NCI-H1092 (cell line): ENCODE measurements around the gene VMO1.

Experiments used
- DNase-seq: peaks from one replicate; lab custom pipeline; 2025; lab: John Stamatoyannopoulos, UW

VMO1 gene

DNA sequence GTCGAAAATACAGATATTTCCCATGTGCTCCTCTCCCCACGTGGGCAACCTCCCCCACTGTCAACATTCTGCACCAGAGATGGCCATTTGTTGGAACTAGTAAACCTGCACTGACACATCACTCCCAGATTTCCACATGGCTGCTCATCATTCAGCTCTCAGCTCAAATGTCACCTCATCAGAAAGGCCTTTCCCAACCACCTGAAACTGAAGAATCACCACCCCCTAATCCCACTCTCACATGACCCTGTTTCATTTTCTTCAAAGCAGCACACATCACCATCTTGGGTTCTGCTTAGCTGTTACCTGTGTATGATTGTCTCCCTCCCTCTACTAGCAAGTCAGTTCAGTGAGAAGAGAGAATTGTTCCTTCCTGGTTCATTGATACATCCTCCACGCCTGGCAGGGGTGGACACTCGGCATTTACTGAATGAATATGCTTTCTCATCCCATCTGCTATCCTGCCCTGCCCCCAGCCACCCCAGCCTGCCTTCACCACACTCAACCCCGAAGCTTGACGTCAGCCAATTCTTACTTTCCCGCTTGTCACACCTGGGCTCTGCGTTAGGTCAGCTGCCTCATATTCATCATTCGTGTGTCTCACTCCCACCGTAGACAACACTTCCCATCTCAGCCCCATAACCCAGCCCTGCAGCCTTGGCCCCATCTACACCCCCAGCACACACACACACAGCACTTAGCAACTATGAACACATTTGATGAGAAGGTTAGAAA is 14.5 kb upstream of the VMO1 start:
- no peak for DNase-seq

DNA sequence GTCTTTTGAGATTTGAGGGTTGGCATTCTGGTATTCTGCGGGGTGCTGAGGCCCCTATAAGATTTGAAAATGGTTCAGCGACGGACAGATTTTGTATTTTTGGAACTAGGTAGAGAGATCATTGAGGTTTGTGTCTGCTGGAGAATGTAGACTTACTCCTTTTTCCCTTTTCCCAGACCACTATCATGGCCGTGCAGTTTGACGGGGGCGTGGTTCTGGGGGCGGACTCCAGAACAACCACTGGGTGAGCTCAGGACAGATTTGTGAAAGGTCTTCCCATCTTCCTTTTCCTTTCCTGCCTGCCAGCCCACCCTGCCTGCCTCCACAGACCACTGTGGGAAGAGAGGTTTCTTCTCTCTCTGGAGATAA is 10.4 kb upstream of the VMO1 start:
- DNase-seq = no peak

DNA sequence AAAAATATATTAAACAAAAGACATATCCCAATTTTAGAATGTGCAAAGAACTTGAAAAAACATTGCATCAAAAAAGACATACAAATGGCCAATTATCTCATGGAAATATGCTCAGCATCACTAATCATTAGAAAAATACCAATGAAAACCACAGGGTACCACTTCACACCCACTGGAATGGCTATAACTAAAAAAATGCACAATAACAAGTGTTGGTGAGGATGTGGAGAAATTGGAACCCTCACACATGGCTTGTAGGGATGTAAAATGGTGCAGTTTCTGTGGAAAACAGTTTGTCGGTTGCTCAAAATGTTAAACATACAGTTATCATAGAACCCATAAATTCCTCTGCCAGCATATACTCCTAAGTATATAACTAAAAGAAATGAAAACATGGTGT is 9.0 kb upstream of the VMO1 start:
- DNase-seq = no peak

DNA sequence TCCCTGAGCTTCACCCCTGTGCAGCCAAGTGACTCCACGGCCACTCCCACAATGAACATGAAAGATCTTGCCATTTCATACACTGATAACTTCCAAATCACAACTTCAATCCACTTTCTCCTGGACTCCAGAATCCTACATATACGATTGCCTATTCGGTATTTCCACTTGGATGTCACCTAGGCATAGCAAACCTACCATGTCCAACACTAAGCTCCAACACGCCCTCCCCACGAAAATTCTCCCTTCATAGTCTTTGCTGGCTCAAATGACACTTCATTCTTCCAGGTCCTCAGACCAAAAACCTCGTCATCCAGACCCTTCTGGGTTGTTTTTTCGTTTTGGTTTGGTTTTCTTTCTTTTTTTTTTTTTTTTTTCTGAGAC is 4.5 kb upstream of the VMO1 start:
- DNase-seq = no peak

DNA sequence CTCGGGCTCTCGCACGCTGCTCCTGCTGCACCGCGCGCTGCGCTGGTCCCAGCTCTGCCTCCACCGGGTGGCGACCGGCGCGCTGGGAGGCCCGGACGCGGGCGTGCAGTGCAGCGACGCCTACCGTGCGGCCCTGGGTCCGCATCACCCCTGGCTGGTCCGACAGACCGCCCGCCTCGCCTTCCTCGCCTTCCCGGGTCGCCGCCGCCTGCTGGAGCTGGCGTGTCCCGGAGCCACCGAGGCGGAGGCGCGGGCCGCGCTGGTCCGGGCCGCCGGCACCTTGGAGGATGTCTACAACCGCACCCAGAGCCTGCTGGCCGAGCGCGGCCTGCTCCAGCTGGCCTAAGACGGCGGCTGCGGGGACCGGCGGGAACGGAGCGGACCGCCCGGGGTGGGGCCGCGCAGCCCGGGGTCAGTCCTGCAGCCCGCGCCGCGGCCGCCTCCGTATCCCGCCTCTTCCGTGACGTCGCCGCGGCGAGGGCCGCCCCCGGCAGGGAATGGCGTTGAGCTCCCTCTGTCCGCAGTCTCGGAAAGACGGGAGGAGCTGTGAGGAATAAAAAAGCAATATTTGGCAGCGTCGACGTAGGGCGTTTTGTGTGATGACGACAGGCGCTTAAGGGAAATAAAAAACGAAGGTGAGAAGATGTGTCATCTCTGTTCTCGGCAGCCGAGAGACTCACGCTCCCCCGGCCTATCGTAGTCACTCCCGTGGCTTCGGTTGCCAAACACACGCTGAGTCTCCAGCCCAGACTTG is 4.0 kb upstream of the VMO1 start:
- DNase-seq = peak; percentile 48

DNA sequence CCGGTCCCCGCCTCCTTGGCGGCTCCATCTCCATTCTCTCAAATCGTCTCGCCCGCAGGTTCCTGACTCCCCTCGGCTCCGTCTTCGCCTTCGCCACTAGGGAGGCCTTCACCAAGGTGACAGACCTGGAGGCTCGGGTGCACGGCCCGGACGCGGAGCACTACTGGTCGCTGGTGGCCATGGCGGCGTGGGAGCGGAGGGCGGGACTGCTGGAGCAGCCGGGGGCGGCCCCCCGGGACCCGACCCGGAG is 3.5 kb upstream of the VMO1 start:
- DNase-seq = no peak

DNA sequence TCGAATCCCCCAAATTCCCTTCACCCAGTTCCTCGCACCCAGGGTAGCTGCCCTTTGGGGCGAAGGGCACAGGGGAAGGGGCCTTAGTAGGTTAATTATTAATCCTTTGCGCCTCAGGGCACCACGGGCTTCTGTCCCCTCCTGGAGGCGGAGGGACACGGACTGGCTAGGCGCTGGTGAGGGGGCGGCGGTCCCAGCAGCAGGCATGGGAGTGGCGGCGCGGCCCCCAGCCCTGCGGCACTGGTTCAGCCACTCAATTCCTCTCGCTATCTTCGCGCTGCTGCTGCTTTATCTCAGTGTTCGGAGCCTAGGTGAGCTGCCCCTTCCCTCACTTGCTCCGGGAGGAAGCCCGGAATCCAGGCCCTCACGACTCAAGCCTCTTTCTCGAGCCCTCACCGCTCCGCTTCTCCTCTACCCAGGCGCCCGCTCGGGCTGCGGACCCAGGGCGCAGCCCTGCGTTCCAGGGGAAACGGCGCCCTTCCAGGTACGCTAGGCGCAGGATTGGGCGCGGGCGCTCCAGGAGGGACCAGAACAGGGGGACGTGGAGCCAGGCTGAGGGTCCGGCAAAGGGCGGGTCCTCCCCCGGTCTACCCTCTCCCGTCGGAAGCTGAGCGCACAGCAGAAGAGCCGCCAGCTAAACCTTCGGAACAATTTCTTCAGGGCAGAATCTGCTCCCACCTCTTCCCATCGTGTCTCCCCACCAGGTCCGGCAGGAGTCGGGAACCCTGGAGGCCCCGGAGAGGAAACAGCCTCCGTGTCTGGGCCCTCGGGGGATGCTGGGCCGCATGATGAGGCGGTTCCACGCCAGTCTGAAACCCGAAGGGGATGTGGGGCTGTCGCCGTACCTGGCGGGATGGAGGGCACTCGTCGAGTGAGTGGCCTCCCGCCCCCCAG is 2.9 kb upstream of the VMO1 start, which contains the start of gene GLTPD2:
TSS of gene GLTPD2 (plus strand) at position 158 of the 894 bp plus-strand sequence. CDS start at position 206, 48 bp downstream.
- DNase-seq = no peak

DNA sequence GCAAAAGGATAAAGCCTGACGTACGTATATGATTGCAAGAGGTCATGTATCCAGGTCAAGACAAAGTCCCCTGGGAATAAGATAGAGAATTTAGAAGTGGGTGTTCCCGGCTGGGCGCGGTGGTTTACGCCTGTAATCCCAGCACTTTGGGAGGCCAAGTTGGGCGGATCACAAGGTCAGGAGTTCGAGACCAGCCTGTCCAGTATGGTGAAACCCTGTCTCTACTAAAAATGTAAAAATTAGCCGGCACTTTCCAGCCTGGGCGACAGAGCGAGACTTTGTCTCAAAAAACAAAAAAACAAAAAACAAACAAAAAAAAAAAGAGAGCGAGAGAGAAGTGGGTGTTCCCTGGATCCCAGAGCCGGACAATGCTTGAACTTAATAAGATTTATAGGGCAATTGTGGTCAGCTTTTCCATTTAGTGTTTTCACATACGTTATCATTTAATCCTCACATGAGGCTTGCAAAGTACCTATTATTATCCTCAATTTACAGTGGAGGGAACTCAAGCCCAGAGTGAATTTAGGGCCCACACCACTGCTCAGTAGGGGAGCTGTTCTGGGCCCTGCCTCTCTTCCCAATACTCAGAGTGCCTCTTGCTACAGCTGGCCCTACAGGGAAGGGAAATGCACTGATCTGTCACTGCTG is 2.1 kb upstream of the VMO1 start:
- no peak for DNase-seq

- DNase-seq = no peak
Observed at GRCh38 chr17:4786516-4786915, 352 bp upstream of the VMO1 start.

- DNase-seq = no peak
Observed at GRCh38 chr17:4785311-4786105, 656 bp downstream of the VMO1 start.

DNA sequence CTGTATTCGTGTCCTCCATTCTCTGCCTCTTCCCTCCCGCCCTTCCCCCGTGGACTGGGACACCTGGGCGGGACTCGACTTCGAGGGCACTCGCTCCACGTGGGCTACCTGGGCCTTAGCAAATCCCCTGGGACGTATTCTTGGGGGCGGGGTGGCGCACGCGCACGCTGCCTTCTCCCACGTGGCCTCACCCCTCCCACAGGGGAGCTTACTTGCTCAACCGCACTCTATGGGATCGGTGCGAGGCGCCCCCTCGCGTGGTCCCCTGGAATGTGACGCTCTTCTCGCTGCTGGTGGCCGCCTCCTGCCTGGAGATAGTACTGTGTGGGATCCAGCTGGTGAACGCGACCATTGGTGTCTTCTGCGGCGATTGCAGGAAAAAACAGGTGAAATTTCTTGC is 3.5 kb downstream of the VMO1 start:
- DNase-seq = no peak

DNA sequence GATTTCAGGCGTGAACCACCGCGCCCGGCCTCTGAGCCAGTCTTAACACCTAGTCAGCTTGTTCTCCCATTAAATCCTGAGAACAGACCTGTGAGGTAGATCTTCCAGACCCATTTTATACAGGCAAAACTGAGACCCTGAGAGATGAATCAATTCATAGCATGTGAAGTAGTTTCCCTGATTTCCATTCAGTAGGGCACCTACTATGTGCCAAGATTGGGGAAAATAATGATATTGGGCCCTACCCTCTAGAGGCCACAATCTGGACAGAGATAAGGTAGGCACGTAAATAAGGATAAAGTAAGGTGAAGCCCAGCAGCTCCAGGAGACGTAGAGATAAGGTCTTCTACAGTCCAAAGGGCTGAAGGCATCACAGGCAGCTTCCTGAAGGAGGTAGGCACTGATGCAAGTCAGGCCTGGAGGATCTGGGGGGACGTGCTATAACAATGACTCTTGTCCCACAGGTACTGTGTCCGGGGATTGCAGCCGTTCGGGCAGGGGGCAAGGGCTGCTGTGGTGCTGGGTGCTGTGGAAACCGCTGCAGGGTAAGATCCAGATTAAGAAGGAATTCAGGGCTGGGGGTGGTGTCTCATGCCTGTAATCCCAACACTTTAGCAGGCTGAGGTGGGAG is 5.7 kb downstream of the VMO1 start:
- no peak for DNase-seq

- DNase-seq = no peak
Observed at GRCh38 chr17:4777969-4778760, 8.0 kb downstream of the VMO1 start.

DNA sequence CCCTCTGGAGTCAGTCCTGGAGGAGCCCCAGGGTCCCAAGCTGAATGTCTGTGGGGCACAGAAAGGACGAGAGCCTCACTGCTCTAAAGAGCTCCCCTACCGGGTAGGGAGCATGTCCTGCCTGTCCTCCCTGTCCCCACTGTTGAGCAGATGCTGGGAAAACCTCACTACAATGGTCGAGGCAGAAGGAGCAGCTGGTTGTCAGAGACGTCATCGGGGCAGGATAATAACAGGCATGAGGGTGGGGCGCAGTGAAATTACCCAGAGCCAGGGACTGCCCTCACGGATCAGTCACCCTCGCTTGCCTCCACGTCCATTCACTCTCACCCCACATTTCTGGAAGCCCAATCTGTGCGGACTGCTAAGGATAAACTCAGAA is 13.9 kb downstream of the VMO1 start:
- no peak for DNase-seq

DNA sequence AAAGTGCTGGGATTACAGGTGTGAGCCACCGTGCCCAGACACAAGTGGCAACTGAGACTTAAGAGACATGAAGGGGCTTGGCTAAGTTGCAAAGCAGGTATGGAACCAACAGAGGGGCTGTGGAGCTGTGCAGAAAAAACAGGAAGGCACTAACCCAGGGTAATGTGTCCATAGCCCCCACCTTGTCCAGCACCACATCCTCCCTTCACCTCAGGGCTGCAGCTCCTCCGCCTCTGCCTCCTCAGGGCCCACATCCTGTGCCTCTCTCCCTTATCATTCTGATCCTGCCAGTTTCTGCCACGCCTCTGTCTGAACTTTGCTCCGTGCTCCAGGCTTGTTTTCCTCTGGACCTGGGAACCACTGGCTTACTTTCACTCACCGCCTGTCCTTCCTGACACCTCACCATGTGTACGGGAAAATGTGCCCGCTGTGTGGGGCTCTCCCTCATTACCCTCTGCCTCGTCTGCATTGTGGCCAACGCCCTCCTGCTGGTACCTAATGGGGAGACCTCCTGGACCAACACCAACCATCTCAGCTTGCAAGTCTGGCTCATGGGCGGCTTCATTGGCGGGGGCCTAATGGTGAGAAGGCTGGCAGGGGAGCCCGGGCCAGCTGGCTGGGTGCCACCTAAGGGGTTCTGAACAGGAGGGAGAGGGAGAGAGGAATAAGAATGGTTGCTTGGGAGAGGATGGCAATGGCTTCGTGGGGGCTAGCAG is 14.5 kb downstream of the VMO1 start, which contains the start of gene TM4SF5:
TSS of gene TM4SF5 (plus strand) at position 368 of the 716 bp plus-strand sequence. CDS start at position 405, 37 bp downstream.
- DNase-seq = peak; percentile 38

DNA sequence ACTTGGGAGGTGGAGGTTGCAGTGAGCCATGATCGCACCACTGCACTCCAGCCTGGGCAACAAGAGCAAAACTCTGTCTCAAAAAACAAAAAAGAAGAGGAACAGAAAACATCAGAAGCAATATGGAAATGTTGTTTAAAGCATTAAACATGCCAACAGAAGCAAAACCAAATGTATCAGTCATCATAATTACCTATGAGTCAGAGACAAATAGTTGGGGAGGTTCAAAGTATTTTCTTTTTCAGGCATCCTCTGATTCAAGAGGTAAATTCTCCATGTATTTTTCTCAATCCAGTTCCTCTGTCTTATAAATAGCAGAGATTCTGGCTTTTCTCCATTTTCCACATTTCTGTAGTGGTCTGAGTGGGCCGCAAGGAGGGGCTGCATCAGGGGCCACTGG is 16.5 kb downstream of the VMO1 start:
- no peak for DNase-seq

- no peak for DNase-seq
Observed at GRCh38 chr17:4768298-4768697, 17.9 kb downstream of the VMO1 start.

DNA sequence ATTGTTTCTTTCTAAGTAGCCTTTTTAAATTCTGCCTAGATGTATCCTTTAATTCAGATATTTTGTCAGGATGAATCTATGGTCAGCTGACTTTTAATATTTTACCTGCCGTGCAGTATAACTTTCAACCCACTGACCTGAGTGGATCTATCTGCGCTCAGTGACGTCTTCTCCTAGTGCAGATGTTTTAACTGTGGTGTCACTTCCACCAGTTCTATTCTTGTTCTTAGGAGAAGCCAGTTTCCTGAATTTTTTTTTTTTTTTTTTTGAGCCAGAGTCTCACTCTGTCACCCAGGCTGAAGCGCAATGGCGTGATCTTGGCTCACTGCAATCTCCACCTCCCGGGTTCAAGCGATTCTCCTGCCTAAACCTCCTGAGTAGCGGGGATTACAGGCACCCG is 19.4 kb downstream of the VMO1 start:
- no peak for DNase-seq

DNA sequence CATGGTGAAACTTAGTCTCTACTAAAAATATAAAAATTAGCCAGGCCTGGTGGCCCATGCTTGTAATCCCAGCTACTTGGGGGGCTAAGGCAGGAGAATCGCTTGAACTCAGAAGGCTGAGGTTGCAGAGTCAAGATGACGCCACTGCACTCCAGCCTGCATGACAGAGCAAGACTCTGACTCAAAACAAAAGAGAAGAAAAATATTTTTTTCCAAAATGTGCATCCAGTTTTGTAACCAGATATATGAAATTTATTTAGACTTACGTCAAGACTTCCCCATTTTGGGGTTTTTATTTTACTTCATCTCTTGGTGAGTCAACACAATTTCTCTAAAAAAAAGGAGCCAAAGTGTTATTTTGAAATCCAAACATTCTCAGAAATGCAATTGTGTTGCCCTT is 20.0 kb downstream of the VMO1 start:
- DNase-seq = no peak

GRCh38 chr17:4764595-4764994 is 21.6 kb downstream of the VMO1 start:
- no peak for DNase-seq
